ENCODE data around the gene WDFY2. TPM values are rescaled to one million over a fixed set of nuclear protein-coding genes. Genes with fewer than 3 reads are reported as not detected.
A peak's percentile ranks its signal among the peaks of the same experiment; 100 is the strongest.

Gene WDFY2
- total RNA-seq, 1 experiment from 2014 or later: 26.4 TPM

- no peaks in the 10 kb centered on the region for H3K4me1 ChIP-seq (ENCODE audit: insufficient read depth, low read length)
- no peak overlapping the region for H3K23ac ChIP-seq (ENCODE audit: insufficient read length, low read depth, low read length)
- no peaks in the 10 kb centered on the region; the same call in 1 of the 2 replicates for H3K79me2 ChIP-seq (ENCODE audit: insufficient read depth, low read length)
- no peak overlapping the region for H3K56ac ChIP-seq (ENCODE audit: insufficient read length, low read depth, low read length)
- no peak overlapping the region for H3K14ac ChIP-seq (ENCODE audit: insufficient read depth, low read length)
- H3K23me2 ChIP-seq (ENCODE audit: insufficient read length, low read depth, low read length, poor library complexity, severe bottlenecking): no peaks in the 10 kb centered on the region
- H2AK5ac ChIP-seq (ENCODE audit: insufficient read length, low read length): no peak overlapping the region
- no peaks in the 10 kb centered on the region for H3K27me3 Mint-ChIP-seq (ENCODE audit: low read depth)
- H3K4me1 Mint-ChIP-seq: peaks cover 0 to 2% of the 10 kb centered on the region in 2 experiments; a peak in 1 of 4 replicates
- H4K91ac ChIP-seq (ENCODE audit: insufficient read length, low read depth, low read length): no peak overlapping the region
- no peak overlapping the region for H3T11ph ChIP-seq (ENCODE audit: low read length)
- peaks cover 4 to 12% (median 5%) of the 10 kb centered on the region in 3 experiments; a peak in 6 of 7 replicates for H3K36me3 Mint-ChIP-seq (ENCODE audit: insufficient read depth in 1 of 3, low read depth in 3 of 3)
- H3K4ac ChIP-seq (ENCODE audit: low read depth, low read length): no peak overlapping the region
- no peak for DNase-seq
- H3K79me1 ChIP-seq (ENCODE audit: insufficient read depth, low read depth, low read length, poor library complexity, severe bottlenecking): no peaks in the 10 kb centered on the region
- H3K27ac ChIP-seq (ENCODE audit: insufficient read length, low read depth, low read length): no peak overlapping the region
- no peak overlapping the region for H4K8ac ChIP-seq (replicated peaks; ENCODE audit: insufficient read length, low read depth, low read length)
- H2AFZ ChIP-seq (ENCODE audit: low read length): no peak overlapping the region
- no peak overlapping the region for H2BK20ac ChIP-seq (ENCODE audit: low read depth, low read length, poor library complexity, severe bottlenecking)
- H3K18ac ChIP-seq (ENCODE audit: insufficient read length, low read depth, low read length): no peak overlapping the region
- TF ChIP-seq CTCF (conservative IDR thresholded peaks at IDR 0.05): no peak
- H2BK5ac ChIP-seq (ENCODE audit: insufficient read length, low read length): no peak overlapping the region
- no peaks in the 10 kb centered on the region for H3K9me3 ChIP-seq (ENCODE audit: control insufficient read depth, low read depth, low read length)
- H3K4me3 Mint-ChIP-seq: no peak overlapping the region
- H4K5ac ChIP-seq (ENCODE audit: insufficient read length, low read depth, low read length): peak overlapping the region; percentile 42
- H3K9ac ChIP-seq (ENCODE audit: extremely low read depth, insufficient read length, low read length): no peak overlapping the region
- H3K9me3 Mint-ChIP-seq: no peaks in the 10 kb centered on the region
- H4K20me1 ChIP-seq (ENCODE audit: control insufficient read depth, insufficient read depth, insufficient read length): no peaks in the 10 kb centered on the region
- no peak overlapping the region for H3K27ac Mint-ChIP-seq
- no peak overlapping the region for H2BK120ac ChIP-seq (ENCODE audit: low read depth, low read length, poor library complexity, severe bottlenecking)
- no peak overlapping the region for H2BK12ac ChIP-seq (ENCODE audit: insufficient read length, low read depth, low read length)
- H3K27me3 ChIP-seq (ENCODE audit: insufficient read depth, low read length): no peaks in the 10 kb centered on the region
- no peak overlapping the region for H2BK15ac ChIP-seq (ENCODE audit: low read depth, low read length)
- no peak overlapping the region for H3K4me2 ChIP-seq (ENCODE audit: insufficient read depth, insufficient read length, low read length)
Observed at GRCh38 chr13:51724721-51725120, 140.5 kb downstream of the WDFY2 start.
